B cell (primary cell): Measurements from ENCODE around the gene TESMIN. TPM values are rescaled to one million over a fixed set of nuclear protein-coding genes. Genes with fewer than 3 reads are reported as not detected.

Experiments used
- ATAC-seq: fragments of 200-7000 bp; cut with Tn5 transposase; one replicate; pipeline ENCODE4 v1.10.0; 2021; ENCODE audit warnings: low read depth, mild to moderate bottlenecking, moderate number of reproducible peaks, moderate library complexity
- CTCF ChIA-PET: fragments of 350-600 bp; sonication (Branson Sonifier 250); formaldehyde crosslinking; loops from one replicate; lab custom pipeline; 2021; ENCODE audit warnings: antibody characterized with exemption, inconsistent platforms; lab: Charles Lee
- POLR2A ChIA-PET: fragments of 350-600 bp; sonication (Branson Sonifier 250); formaldehyde crosslinking; loops from one replicate; lab custom pipeline; 2021; ENCODE audit warnings: antibody characterized with exemption; lab: Charles Lee
- DNase-seq: peaks from one replicate; pipeline ENCODE4 v3.0.0; 2013
- H2AFZ ChIP-seq: 2 replicates; pipeline ENCODE4 v1.6.1; 2012; ENCODE audit warnings: mild to moderate bottlenecking, low read depth, low read length; ENCODE audit not compliant: insufficient read depth, poor library complexity, severe bottlenecking
- H3K27ac ChIP-seq, 2 donors: 1 replicate in 1 of 2; 2 replicates in 1 of 2; pipeline ENCODE4 v1.5.1; 2012 to 2013; ENCODE audit warnings: low read length in 2 of 2, mild to moderate bottlenecking in 2 of 2, moderate library complexity in 1 of 2
- H3K27me3 ChIP-seq, 4 experiments: fragments of 200-600 bp in 1 of 4; sonication (generic) in 1 of 4; replicated peaks in 1 of 4; 1 replicate in 2 of 4; 2 replicates in 2 of 4; pipeline versions ENCODE4 v1.6.1 to v1.7.0; 2013 to 2016; ENCODE audit warnings: low read length in 3 of 4, mild to moderate bottlenecking in 2 of 4, mixed read lengths in 1 of 4, moderate library complexity in 1 of 4; ENCODE audit not compliant: insufficient read depth in 4 of 4, control insufficient read depth in 3 of 4; ENCODE audit errors: control extremely low read depth in 1 of 4
- H3K36me3 ChIP-seq, 2 experiments: replicated peaks in 1 of 2; 1 replicate in 1 of 2; 2 replicates in 1 of 2; pipeline versions ENCODE4 v1.6.1 to v1.7.1; 2013; ENCODE audit warnings: low read length in 1 of 2; ENCODE audit not compliant: insufficient read depth in 2 of 2, control insufficient read depth in 1 of 2; ENCODE audit errors: control extremely low read depth in 1 of 2, extremely low read depth in 1 of 2
- H3K4me1 ChIP-seq, 2 donors: fragments of 200-600 bp in 1 of 2; sonication (generic) in 1 of 2; 1 replicate in 1 of 2; 2 replicates in 1 of 2; pipeline versions ENCODE4 v1.5.1 to v1.6.1; 2013 to 2017; ENCODE audit warnings: low read length in 2 of 2; ENCODE audit not compliant: control insufficient read depth in 2 of 2, insufficient read depth in 2 of 2
- H3K4me2 ChIP-seq: replicated peaks from 2 replicates; pipeline ENCODE3; 2012; ENCODE audit warnings: mild to moderate bottlenecking, low read depth, low read length; ENCODE audit not compliant: poor library complexity, severe bottlenecking
- H3K4me3 ChIP-seq, 5 experiments: fragments of 200-600 bp in 1 of 5; sonication (generic) in 1 of 5; 1 replicate in 3 of 5; 2 replicates in 2 of 5; pipeline versions ENCODE4 v1.5.1 to v1.7.0; 2011 to 2016; ENCODE audit warnings: low read length in 4 of 5, mild to moderate bottlenecking in 4 of 5, low read depth in 2 of 5, control low read depth in 1 of 5, moderate library complexity in 1 of 5; ENCODE audit not compliant: insufficient read depth in 1 of 5; ENCODE audit errors: control extremely low read depth in 1 of 5, extremely low read depth in 1 of 5
- H3K79me2 ChIP-seq: fragments of 200-600 bp; sonication (generic); one replicate; pipeline ENCODE4 v1.6.0; 2016; ENCODE audit warnings: low read length; ENCODE audit not compliant: control insufficient read depth, insufficient read depth
- H3K9ac ChIP-seq: fragments of 200-600 bp; sonication (generic); 2 replicates; pipeline ENCODE4 v1.6.1; 2017; ENCODE audit warnings: mild to moderate bottlenecking, low read length, moderate library complexity
- H3K9me3 ChIP-seq, 3 donors: one replicate each; pipeline versions ENCODE4 v1.6.1 to v1.7.1; 2013; ENCODE audit warnings: low read length in 2 of 3; ENCODE audit not compliant: control insufficient read depth in 2 of 3, insufficient read depth in 1 of 3; ENCODE audit errors: control extremely low read depth in 1 of 3
- H4K20me1 ChIP-seq: 2 replicates; pipeline ENCODE4 v1.6.0; 2012; ENCODE audit warnings: mild to moderate bottlenecking, low read length; ENCODE audit not compliant: insufficient read depth, control insufficient read depth, poor library complexity, severe bottlenecking
- H3K27ac Mint-ChIP-seq: one replicate; pipeline ENCODE4 v1.8.0; 2021; ENCODE audit warnings: mixed read lengths
- H3K27me3 Mint-ChIP-seq: one replicate; pipeline ENCODE4 v1.8.0; 2021; ENCODE audit warnings: mixed read lengths
- H3K4me1 Mint-ChIP-seq: one replicate; pipeline ENCODE4 v1.8.0; 2021; ENCODE audit warnings: mixed read lengths
- H3K4me3 Mint-ChIP-seq: one replicate; pipeline ENCODE4 v1.8.0; 2021; ENCODE audit warnings: mixed read lengths
- H3K9me3 Mint-ChIP-seq: one replicate; pipeline ENCODE4 v1.8.0; 2022; ENCODE audit warnings: mixed read lengths; ENCODE audit not compliant: insufficient read depth
- CTCF ChIP-seq: fragments of 200-600 bp; IDR thresholded peaks from one replicate; pipeline ENCODE4 v1.8.0; 2022; ENCODE audit warnings: antibody characterized with exemption, mild to moderate bottlenecking
- EZH2 ChIP-seq: IDR thresholded peaks from 2 replicates; pipeline ENCODE4 v1.6.1; 2012; ENCODE audit warnings: borderline replicate concordance, low read depth, mild to moderate bottlenecking, moderate library complexity, low read length; ENCODE audit not compliant: insufficient read depth, poor library complexity, severe bottlenecking
- WGBS: methylation state at CpG from one replicate; pipeline ENCODE4 v1.1.5; 2013; ENCODE audit warnings: missing lambda C conversion rate; ENCODE audit not compliant: insufficient coverage; 5-methylcytosine and 5-hydroxymethylcytosine counted together
- intact Hi-C: fragments of 100-400 bp; cut with micrococcal nuclease; formaldehyde crosslinking; loops from one replicate; pipeline ENCODE4 v1.10.0; 2022
- polyA plus RNA-seq: library from polyadenylated mRNA; depleted of rRNA; stranded (reverse); fragments of >200 nt; gene quantifications from 2 replicates; pipeline ENCODE4 v1.2.3, GENCODE V29; 2012
- total RNA-seq, 2 donors: library from RNA; stranded (reverse); fragments of 120-200 nt in 1 of 2; gene quantifications; 1 replicate in 1 of 2; 2 replicates in 1 of 2; pipeline versions ENCODE4 v1.2.3 to v1.2.4, GENCODE V29; 2013 to 2022

The TESMIN gene
- total and polyA plus RNA-seq, 2 donors (not counting 1 experiment from before 2014, with no cell fraction given) = 3.2 to 4.3 TPM

- H3K4me2 ChIP-seq = no peak overlapping the region
- ChIA-PET CTCF (interaction anchor here (0.7 kb wide), 1 partner anchor 417 kb away, joined by 3 read pairs; no protein-coding TSS in a partner anchor), POLR2A (no interaction called here)
- Mint-ChIP-seq H3K4me1 (no peaks in the 10 kb centered on the region), H3K27ac (no peak overlapping the region), H3K9me3 (no peaks in the 10 kb centered on the region), H3K4me3 (no peak overlapping the region), H3K27me3 (peaks cover 22% of the 10 kb centered on the region)
- no peaks in the 10 kb centered on the region for H3K4me1 ChIP-seq
- ATAC-seq (no peak), DNase-seq (no peak)
- H3K27ac ChIP-seq = no peak overlapping the region
- intact Hi-C loops = no loop called here
- peaks cover 0 to 3% (median 0%) of the 10 kb centered on the region in 4 experiments for H3K27me3 ChIP-seq
- H4K20me1 ChIP-seq = no peaks in the 10 kb centered on the region
- H3K79me2 ChIP-seq = no peaks in the 10 kb centered on the region
- peaks cover 0 to 13% (median 0%) of the 10 kb centered on the region in 3 donors for H3K9me3 ChIP-seq
- no peaks in the 10 kb centered on the region for H3K36me3 ChIP-seq
- 89% methylated on average over 11 of the region's 11 CpGs for WGBS
- TF ChIP-seq CTCF (no peak), EZH2 (no peak)
- no peak overlapping the region for H2AFZ ChIP-seq
- no peak overlapping the region for H3K4me3 ChIP-seq
- no peak overlapping the region for H3K9ac ChIP-seq
These were observed 77.3 kb downstream of the TESMIN start for GRCh38 chr11:68673991-68674390.

- Histone ChIP-seq H3K4me2 (no peak overlapping the region), H3K9ac (no peak overlapping the region), H3K9me3 (peaks cover 0 to 13% (median 0%) of the 10 kb centered on the region in 3 donors), H3K4me3 (no peak overlapping the region), H3K4me1 (no peaks in the 10 kb centered on the region), H3K27me3 (peaks cover 0 to 3% (median 0%) of the 10 kb centered on the region in 4 experiments), H4K20me1 (no peaks in the 10 kb centered on the region), H3K27ac (no peak overlapping the region), H2AFZ (no peak overlapping the region), H3K79me2 (no peaks in the 10 kb centered on the region), H3K36me3 (no peaks in the 10 kb centered on the region)
- no peaks in the 10 kb centered on the region for H3K4me1 Mint-ChIP-seq
- DNase-seq (no peak), ATAC-seq (no peak)
- intact Hi-C loops = no loop called here
- no peak overlapping the region for H3K4me3 Mint-ChIP-seq
- WGBS = 100% methylated on average over 1 of the region's 6 CpGs
- H3K9me3 Mint-ChIP-seq = no peaks in the 10 kb centered on the region
- H3K27ac Mint-ChIP-seq = no peak overlapping the region
- POLR2A ChIA-PET = no interaction called here
- TF ChIP-seq CTCF (no peak), EZH2 (no peak)
- CTCF ChIA-PET = no interaction called here
- peaks cover 22% of the 10 kb centered on the region for H3K27me3 Mint-ChIP-seq
These were observed 77.9 kb downstream of the TESMIN start for GRCh38 chr11:68673306-68673945.
